HEK293T (cell line): ENCODE results near the gene CACNA1G.

ENCODE experiments used
- BHLHE40 ChIP-seq: fragments of 450-650 bp; IDR thresholded peaks from 2 replicates; pipeline ENCODE4 v1.6.1; 2016; ENCODE audit warnings: mild to moderate bottlenecking, moderate library complexity, borderline replicate concordance
- CTBP1 ChIP-seq: fragments of 450-650 bp; IDR thresholded peaks from 2 replicates; pipeline ENCODE4 v1.6.1; 2016; ENCODE audit warnings: borderline replicate concordance
- ELF4 ChIP-seq: fragments of 450-650 bp; IDR thresholded peaks from 2 replicates; pipeline ENCODE4 v1.6.1; 2017; ENCODE audit warnings: antibody characterized with exemption
- FOXK2 ChIP-seq: fragments of 450-650 bp; IDR thresholded peaks from 2 replicates; pipeline ENCODE4 v1.6.1; 2016; ENCODE audit warnings: mild to moderate bottlenecking
- FOXM1 ChIP-seq: fragments of 450-650 bp; IDR thresholded peaks from 2 replicates; pipeline ENCODE4 v1.6.1; 2017; ENCODE audit warnings: mild to moderate bottlenecking, borderline replicate concordance
- HDGF ChIP-seq: fragments of 450-650 bp; IDR thresholded peaks from 2 replicates; pipeline ENCODE4 v1.6.1; 2017; ENCODE audit warnings: antibody characterized with exemption, borderline replicate concordance
- L3MBTL2 ChIP-seq: fragments of 450-650 bp; conservative IDR thresholded peaks from 2 replicates; pipeline ENCODE4 v1.6.1; 2016; ENCODE audit warnings: mild to moderate bottlenecking
- LEF1 ChIP-seq: fragments of 450-650 bp; IDR thresholded peaks from 2 replicates; pipeline ENCODE4 v1.6.1; 2017; ENCODE audit warnings: mild to moderate bottlenecking, borderline replicate concordance
- NFRKB ChIP-seq: fragments of 450-650 bp; IDR thresholded peaks from 2 replicates; pipeline ENCODE4 v1.6.1; 2016; ENCODE audit warnings: mild to moderate bottlenecking, moderate library complexity
- SP1 ChIP-seq: fragments of 450-650 bp; IDR thresholded peaks from 2 replicates; pipeline ENCODE4 v1.6.1; 2017
- SUZ12 ChIP-seq: fragments of 450-650 bp; IDR thresholded peaks from 2 replicates; pipeline ENCODE4 v1.6.1; 2016; ENCODE audit warnings: mild to moderate bottlenecking
- TARDBP ChIP-seq: fragments of 450-650 bp; IDR thresholded peaks from 2 replicates; pipeline ENCODE4 v1.6.1; 2016
- ZNF384 ChIP-seq: fragments of 450-650 bp; IDR thresholded peaks from 2 replicates; pipeline ENCODE4 v1.6.1; 2016
- TF ChIP-seq, protein P1 (sequence below): fragments of 450-650 bp; IDR thresholded peaks from 2 replicates; pipeline ENCODE4 v1.6.1; 2016

DNA sequence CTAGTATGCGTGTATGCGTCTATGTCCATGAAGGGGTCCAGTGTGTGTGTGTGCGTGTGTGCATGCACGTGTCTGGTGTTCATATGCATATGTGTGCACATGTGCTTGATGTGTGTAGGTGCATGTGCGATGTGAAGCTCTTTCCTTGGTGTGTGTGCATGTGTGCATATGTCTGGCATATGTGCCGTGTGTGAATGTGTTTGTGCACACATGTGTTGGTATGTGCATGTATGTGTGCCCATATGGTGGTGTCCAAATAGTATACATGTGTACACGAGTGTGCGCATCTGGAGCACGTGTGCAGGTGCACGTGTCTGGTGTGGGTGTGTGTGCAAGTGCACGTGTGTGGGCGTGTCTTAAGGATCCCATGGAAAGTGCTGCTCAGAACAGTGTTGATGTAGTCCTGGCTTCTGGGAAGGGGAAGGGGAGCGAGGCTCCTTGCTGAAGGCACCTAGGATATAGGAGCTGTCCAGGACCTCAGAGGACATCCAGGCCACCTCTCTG is 17.0 kb downstream of the CACNA1G start:
- TF ChIP-seq, protein P1, sequence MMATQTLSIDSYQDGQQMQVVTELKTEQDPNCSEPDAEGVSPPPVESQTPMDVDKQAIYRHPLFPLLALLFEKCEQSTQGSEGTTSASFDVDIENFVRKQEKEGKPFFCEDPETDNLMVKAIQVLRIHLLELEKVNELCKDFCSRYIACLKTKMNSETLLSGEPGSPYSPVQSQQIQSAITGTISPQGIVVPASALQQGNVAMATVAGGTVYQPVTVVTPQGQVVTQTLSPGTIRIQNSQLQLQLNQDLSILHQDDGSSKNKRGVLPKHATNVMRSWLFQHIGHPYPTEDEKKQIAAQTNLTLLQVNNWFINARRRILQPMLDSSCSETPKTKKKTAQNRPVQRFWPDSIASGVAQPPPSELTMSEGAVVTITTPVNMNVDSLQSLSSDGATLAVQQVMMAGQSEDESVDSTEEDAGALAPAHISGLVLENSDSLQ: no peak
- TF ChIP-seq FOXM1 (no peak), FOXK2 (no peak), HDGF (no peak), TARDBP (no peak), SP1 (no peak), NFRKB (no peak), SUZ12 (no peak), BHLHE40 (no peak), ELF4 (no peak), LEF1 (no peak), ZNF384 (no peak), L3MBTL2 (no peak), CTBP1 (no peak)
